GM06990 (cell line): Measurements from ENCODE around the gene FBXO15.

Experiments used
- DNase-seq: peaks from one replicate; pipeline ENCODE4 v3.0.0-alpha.2; 2011; ENCODE audit not compliant: insufficient read length; ENCODE audit errors: extremely low read depth
- H3K27me3 ChIP-seq: replicated peaks from 2 replicates; pipeline ENCODE4 v1.6.0; 2011; ENCODE audit warnings: low read length; ENCODE audit not compliant: control insufficient read depth, insufficient read depth
- H3K36me3 ChIP-seq: 2 replicates; pipeline ENCODE4 v1.5.1; 2011; ENCODE audit warnings: low read length; ENCODE audit not compliant: control insufficient read depth, insufficient read depth
- H3K4me3 ChIP-seq: replicated peaks from 2 replicates; pipeline ENCODE4 v1.5.1; 2011; ENCODE audit warnings: low read depth, mild to moderate bottlenecking, control low read depth, low read length
- CTCF ChIP-seq: IDR thresholded peaks from 2 replicates; pipeline ENCODE4 v1.5.1; 2011; ENCODE audit warnings: low read length, control low read depth, mild to moderate bottlenecking, inconsistent platforms; ENCODE audit not compliant: insufficient read depth, poor library complexity, severe bottlenecking

FBXO15 gene

GRCh38 chr18:74186661-74187060, 39.0 kb upstream of the FBXO15 start:
- Histone ChIP-seq H3K4me3 (no peak overlapping the region), H3K36me3 (no peaks in the 10 kb centered on the region), H3K27me3 (no peaks in the 10 kb centered on the region)
- no peak for TF ChIP-seq CTCF
- DNase-seq: no peak

GRCh38 chr18:74185860-74186259, 38.2 kb upstream of the FBXO15 start:
- H3K4me3 ChIP-seq: no peak overlapping the region
- no peaks in the 10 kb centered on the region for H3K27me3 ChIP-seq
- H3K36me3 ChIP-seq: no peaks in the 10 kb centered on the region
- no peak for DNase-seq
- no peak for TF ChIP-seq CTCF

GRCh38 chr18:74184875-74185274, 37.2 kb upstream of the FBXO15 start:
- Histone ChIP-seq H3K36me3 (no peaks in the 10 kb centered on the region), H3K4me3 (no peak overlapping the region), H3K27me3 (no peaks in the 10 kb centered on the region; the same call in 1 of the 2 replicates)
- no peak for TF ChIP-seq CTCF
- DNase-seq: no peak

- H3K27me3 ChIP-seq: no peaks in the 10 kb centered on the region; the same call in 1 of the 2 replicates
- TF ChIP-seq CTCF: no peak
- no peak for DNase-seq
- H3K36me3 ChIP-seq: no peaks in the 10 kb centered on the region
- H3K4me3 ChIP-seq: no peak overlapping the region
These were observed 35.5 kb upstream of the FBXO15 start for GRCh38 chr18:74183130-74183529.

- H3K4me3 ChIP-seq: no peak overlapping the region
- no peaks in the 10 kb centered on the region; the same call in 1 of the 2 replicates for H3K27me3 ChIP-seq
- no peaks in the 10 kb centered on the region for H3K36me3 ChIP-seq
- DNase-seq: no peak
- TF ChIP-seq CTCF: no peak
These were observed 34.7 kb upstream of the FBXO15 start for GRCh38 chr18:74182335-74182734.

GRCh38 chr18:74179623-74180199, 32.1 kb upstream of the FBXO15 start:
- no peak for TF ChIP-seq CTCF
- DNase-seq: no peak
- H3K27me3 ChIP-seq: peaks cover 2% of the 10 kb centered on the region
- H3K4me3 ChIP-seq: no peak overlapping the region
- H3K36me3 ChIP-seq: no peaks in the 10 kb centered on the region
